ENCODE data around the gene KCNIP4. TPM values are rescaled to one million over a fixed set of nuclear protein-coding genes. Genes with fewer than 3 reads are reported as not detected.

The KCNIP4 gene
- total and polyA plus RNA-seq, 2 of the 4 experiments (the other 2 are of a cell fraction) = not detected

DNA sequence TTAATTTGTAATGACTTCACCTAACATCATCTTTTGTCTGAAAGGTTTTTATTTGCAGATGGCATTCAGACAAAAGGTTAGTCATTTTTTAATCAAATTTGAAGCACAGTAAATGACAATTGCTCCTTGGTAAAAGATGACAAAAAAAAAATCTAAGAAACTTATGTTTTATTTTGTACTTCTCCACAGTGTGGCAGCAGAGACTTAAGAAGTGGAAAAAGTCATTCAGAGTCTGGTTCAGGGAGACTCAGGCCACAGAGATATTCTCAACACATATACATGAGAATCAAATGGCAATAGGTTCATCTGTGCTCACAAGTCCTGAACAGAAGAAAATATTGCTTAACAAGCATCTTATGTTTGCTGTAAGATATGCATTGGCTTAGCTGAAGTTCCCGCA lies 436.2 kb downstream of the KCNIP4 start:
- POLR2A ChIA-PET (ENCODE audit: unreplicated experiment) = no interaction called here

More for the DNA sequence above, 436.2 kb downstream of the KCNIP4 start:
- no peak for ATAC-seq (ENCODE audit: low read depth)
- Histone ChIP-seq H3K4ac (ENCODE audit: low read depth, low read length) (no peak overlapping the region), H2BK20ac (ENCODE audit: low read depth, low read length) (no peak overlapping the region), H2BK5ac (ENCODE audit: low read depth, low read length, poor library complexity, severe bottlenecking) (no peak overlapping the region), H3K23ac (ENCODE audit: low read depth, low read length) (no peak overlapping the region), H3K27ac (ENCODE audit: insufficient read depth, low read length) (no peak overlapping the region), H3K9me1 (ENCODE audit: insufficient read depth, low read length) (no peaks in the 10 kb centered on the region), H2BK15ac (ENCODE audit: low read depth, low read length) (no peak overlapping the region), H3K4me2 (ENCODE audit: low read depth, low read length) (no peak overlapping the region), H2AFZ (replicated peaks; ENCODE audit: low read length, poor library complexity) (no peak overlapping the region), H3K9ac (ENCODE audit: low read depth, low read length) (no peak overlapping the region), H2BK120ac (ENCODE audit: low read depth, low read length) (no peak overlapping the region), H3K79me1 (ENCODE audit: low read depth in 1 of 2, low read length in 2 of 2) (no peaks in the 10 kb centered on the region), H3K18ac (ENCODE audit: low read depth, low read length) (no peak overlapping the region), H2AK5ac (ENCODE audit: low read depth, low read length) (no peak overlapping the region), H4K91ac (ENCODE audit: insufficient read depth, low read depth, low read length) (no peak overlapping the region), H4K5ac (ENCODE audit: low read depth, low read length) (no peak overlapping the region), H3K27me3 (ENCODE audit: control insufficient read depth, insufficient read depth, low read length) (no peaks in the 10 kb centered on the region), H2AK9ac (replicated peaks; ENCODE audit: low read depth, low read length, poor library complexity) (no peak overlapping the region), H3K14ac (replicated peaks; ENCODE audit: low read depth, low read length) (no peak overlapping the region), H3K56ac (ENCODE audit: extremely low read depth, insufficient read depth, low read length) (no peak overlapping the region), H3K36me3 (ENCODE audit: control insufficient read depth, insufficient read depth, low read length) (no peaks in the 10 kb centered on the region), H3K4me1 (ENCODE audit: control insufficient read depth, insufficient read depth, low read length) (no peaks in the 10 kb centered on the region), H4K8ac (ENCODE audit: low read depth in 2 of 2, low read length in 2 of 2) (no peak overlapping the region), H3K4me3 (ENCODE audit: insufficient read depth, low read depth, low read length) (no peak overlapping the region), H3K9me3 (ENCODE audit: control insufficient read depth, insufficient read depth, low read length) (no peaks in the 10 kb centered on the region; the same call in 1 of the 2 replicates), H4K20me1 (ENCODE audit: insufficient read depth, low read length) (no peaks in the 10 kb centered on the region)
- TF ChIP-seq MAZ (IDR thresholded peaks at IDR 0.05; ENCODE audit: borderline replicate concordance, low read depth, low read length) = no peak
- TF ChIP-seq MXI1 (IDR thresholded peaks at IDR 0.05; ENCODE audit: borderline replicate concordance, low read depth, low read length) = no peak
- peak; percentile 37; the same call in 1 of the 2 replicates for TF ChIP-seq RAD21 (IDR thresholded peaks at IDR 0.05; ENCODE audit: low read length)
- no peak for TF ChIP-seq MAFK (IDR thresholded peaks at IDR 0.05; ENCODE audit: low read depth, low read length)
- TF ChIP-seq, protein P1, sequence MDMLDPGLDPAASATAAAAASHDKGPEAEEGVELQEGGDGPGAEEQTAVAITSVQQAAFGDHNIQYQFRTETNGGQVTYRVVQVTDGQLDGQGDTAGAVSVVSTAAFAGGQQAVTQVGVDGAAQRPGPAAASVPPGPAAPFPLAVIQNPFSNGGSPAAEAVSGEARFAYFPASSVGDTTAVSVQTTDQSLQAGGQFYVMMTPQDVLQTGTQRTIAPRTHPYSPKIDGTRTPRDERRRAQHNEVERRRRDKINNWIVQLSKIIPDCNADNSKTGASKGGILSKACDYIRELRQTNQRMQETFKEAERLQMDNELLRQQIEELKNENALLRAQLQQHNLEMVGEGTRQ (IDR thresholded peaks at IDR 0.05; ENCODE audit: low read depth, low read length) = no peak
- no peak for TF ChIP-seq CHD1 (IDR thresholded peaks at IDR 0.05; ENCODE audit: low read depth, low read length)
- TF ChIP-seq FOS (IDR thresholded peaks at IDR 0.05; ENCODE audit: low read depth, low read length) = no peak
- TF ChIP-seq CEBPB (IDR thresholded peaks at IDR 0.05; ENCODE audit: low read depth, low read length) = no peak
- TF ChIP-seq CTCF (conservative IDR thresholded peaks at IDR 0.05; ENCODE audit: low read depth, low read length) = peak; percentile 30; the same call in 1 of the 2 replicates
- TF ChIP-seq NFE2L2 (IDR thresholded peaks at IDR 0.05; ENCODE audit: low read depth, low read length) = no peak
- TF ChIP-seq SMC3 (IDR thresholded peaks at IDR 0.05; ENCODE audit: low read depth, low read length) = no peak; the same call in 1 of the 2 replicates
- no CpG with 5 or more reads among the region's 1 CpG for WGBS, 2 experiments (ENCODE audit: extremely low coverage in 2 of 2, insufficient read length in 1 of 2)
- DNase-seq = peak; percentile 4
- dilution Hi-C loops (cut with HindIII; ENCODE audit: low sequenced_read_pairs, unreplicated experiment) (no loop called here), in situ Hi-C loops (cut with MboI; ENCODE audit: low sequenced_read_pairs) (loop anchor here (25.0 kb wide), 1 partner anchor 250 kb away; no protein-coding TSS in a partner anchor), intact Hi-C loops (cut with micrococcal nuclease) (loop anchor here (5.0 kb wide), 1 partner anchor 255 kb away; no protein-coding TSS in a partner anchor)
- CTCF ChIA-PET = no interaction called here
- no TSS peak for BruUV-seq (replicated peaks)
